Placental epithelial cell (primary cell): Measurements from ENCODE around the gene DIRAS1. TPM values are rescaled to one million over a fixed set of nuclear protein-coding genes. Genes with fewer than 3 reads are reported as not detected.

Experiments
- total RNA-seq: library from RNA; depleted of rRNA; stranded (reverse); fragments of >200 nt; gene quantifications from 2 replicates; pipeline ENCODE4 v1.2.3, GENCODE V29; 2012

The DIRAS1 gene, protein sequence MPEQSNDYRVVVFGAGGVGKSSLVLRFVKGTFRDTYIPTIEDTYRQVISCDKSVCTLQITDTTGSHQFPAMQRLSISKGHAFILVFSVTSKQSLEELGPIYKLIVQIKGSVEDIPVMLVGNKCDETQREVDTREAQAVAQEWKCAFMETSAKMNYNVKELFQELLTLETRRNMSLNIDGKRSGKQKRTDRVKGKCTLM
- total RNA-seq: under 0.01 and 0.79 TPM in 2 replicates

DNA sequence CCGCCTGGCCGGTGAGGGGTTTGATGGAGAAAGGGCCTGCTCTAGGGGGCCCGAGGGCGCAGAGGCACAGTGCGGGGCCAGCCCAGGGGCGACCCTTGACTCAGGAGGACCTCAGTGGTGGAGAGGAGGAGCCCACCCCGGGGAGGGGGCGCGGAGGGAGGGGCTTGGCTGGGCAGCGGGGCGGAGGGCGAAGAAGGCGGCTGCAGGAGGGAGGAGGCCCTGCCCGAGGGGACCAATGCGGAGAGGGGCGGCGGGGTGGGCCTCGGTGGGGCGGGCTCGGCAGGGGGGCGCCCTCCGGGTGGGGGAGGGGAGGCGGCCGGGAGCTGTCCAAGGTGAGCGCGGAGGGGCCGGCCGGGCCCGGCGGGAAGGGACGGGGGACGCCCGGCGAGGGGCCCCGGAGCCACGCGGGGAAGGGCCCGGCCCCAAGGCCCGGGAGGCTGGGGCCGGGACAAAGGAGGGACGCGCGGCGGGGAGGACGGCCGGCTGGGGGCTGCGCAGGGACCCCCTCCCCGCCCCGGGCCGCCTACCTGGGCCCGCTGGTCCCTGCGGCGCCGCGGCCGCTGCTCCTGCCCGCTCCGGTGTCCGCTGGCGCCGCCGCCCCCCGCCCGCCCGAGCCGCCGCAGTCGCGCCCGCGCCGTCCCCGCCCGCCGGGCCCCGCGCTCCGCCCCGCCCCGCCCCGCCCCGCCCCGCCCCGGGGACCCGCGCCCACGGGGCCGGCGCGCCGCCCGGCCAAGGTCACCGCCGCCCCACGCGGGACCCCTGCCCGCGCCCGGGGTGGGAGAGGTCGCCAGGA, at the start of gene DIRAS1:
DIRAS1 (minus strand) TSS at position 596 of the 793 bp plus-strand sequence. CDS start 3,566 bp downstream, outside the sequence.

GRCh38 chr19:2739602-2740313, 18.6 kb upstream of the DIRAS1 start, which contains the start of gene SLC39A3:
Gene SLC39A3, minus strand, starts transcription at chr19:2740017. Its CDS starts 2,760 bp downstream, at chr19:2737257.

DNA sequence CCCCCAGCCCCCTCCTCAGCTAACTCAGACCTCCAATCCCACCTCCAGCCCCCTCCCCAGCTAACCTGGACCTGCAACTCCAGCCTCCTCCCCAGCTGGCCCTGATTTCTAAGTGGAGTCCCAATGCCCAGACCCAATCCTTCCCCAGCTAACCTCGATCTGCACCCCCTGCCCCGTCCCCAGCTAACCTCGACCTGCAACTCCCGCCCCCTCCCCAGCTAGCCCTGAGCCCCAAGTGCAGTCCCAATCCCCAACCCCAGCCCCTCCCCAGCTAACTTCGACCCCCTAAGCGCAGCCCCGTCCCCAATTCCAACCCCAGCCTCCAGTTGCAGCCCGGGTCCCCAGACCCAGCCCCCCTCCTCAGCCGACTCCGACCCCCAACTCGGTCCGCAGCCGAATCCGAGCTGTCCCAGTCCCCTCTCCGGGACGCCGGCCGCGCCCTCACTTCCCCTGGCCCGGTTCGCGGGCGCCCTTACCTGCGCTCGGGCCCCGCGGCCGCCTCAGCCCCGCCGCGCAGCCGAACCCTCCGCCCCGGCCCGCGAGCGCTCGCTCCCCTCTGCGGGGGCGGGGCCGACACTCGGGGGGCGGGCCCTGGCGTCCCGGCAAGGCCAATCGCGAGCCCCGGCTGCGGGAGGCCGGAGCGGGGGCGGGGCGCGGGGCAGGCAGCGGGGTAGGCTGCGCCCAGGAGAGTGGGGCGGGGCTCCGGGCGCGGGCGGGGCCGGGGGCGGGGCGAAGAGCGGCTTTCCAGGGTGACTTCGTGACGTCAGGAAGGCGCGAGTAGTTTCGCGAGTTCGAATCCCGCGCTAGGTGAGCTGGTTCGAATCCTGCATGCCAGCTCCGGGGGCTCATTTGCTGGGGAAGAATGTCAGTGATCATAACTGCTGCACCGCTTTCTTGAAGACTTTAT, 18.7 kb downstream of the DIRAS1 start, which contains the start of gene GNG7:
GNG7 (minus strand) TSS at position 525 of the 907 bp plus-strand sequence. CDS start 182,006 bp downstream, outside the sequence.

Other genes starting within 250 kb of the DIRAS1 start
- 84.8 and 117 TPM in 2 replicates for gene GADD45B, start 245.2 kb downstream of the DIRAS1 start, total RNA-seq
- 0.11 and 0.39 TPM in 2 replicates for gene GNG7, start 18.7 kb downstream of the DIRAS1 start, total RNA-seq
- 23.6 and 29.3 TPM in 2 replicates for gene SLC39A3, start 18.6 kb upstream of the DIRAS1 start, total RNA-seq
- 43.2 and 64.3 TPM in 2 replicates for gene SGTA, start 61.9 kb upstream of the DIRAS1 start, total RNA-seq
- 44.4 and 134 TPM in 2 replicates for gene THOP1, start 64.1 kb upstream of the DIRAS1 start, total RNA-seq
- gene ZNF554, start 98.5 kb upstream of the DIRAS1 start, total RNA-seq: 7.2 and 10.2 TPM in 2 replicates
- gene ZNF555, start 120.1 kb upstream of the DIRAS1 start, total RNA-seq: 7.5 and 10.1 TPM in 2 replicates
- gene ZNF556, start 146.0 kb upstream of the DIRAS1 start, total RNA-seq: not detected in 2 replicates
- gene ZNF57, start 179.6 kb upstream of the DIRAS1 start, total RNA-seq: 3.1 and 5.5 TPM in 2 replicates
- 1.6 and 3.5 TPM in 2 replicates for gene ZNF77, start 223.6 kb upstream of the DIRAS1 start, total RNA-seq